Measurements from ENCODE around the gene LDLRAD1.

The LDLRAD1 gene

GRCh38 chr1:54014009-54014629 is 3.9 kb downstream of the LDLRAD1 start:
- TF ChIP-seq SUZ12 (IDR thresholded peaks at IDR 0.05; ENCODE audit: extremely low read depth, insufficient read depth, insufficient read length) (no peak), YY1 (IDR thresholded peaks at IDR 0.05; ENCODE audit: insufficient read depth, insufficient read length) (no peak), ZNF274 (IDR thresholded peaks at IDR 0.05; ENCODE audit: low read depth, low read length) (no peak)

GRCh38 chr1:54013393-54014008 is 4.5 kb downstream of the LDLRAD1 start:
- Histone ChIP-seq H3K9ac (ENCODE audit: insufficient read length, low read depth) (no peak overlapping the region), H3K9me3 (ENCODE audit: insufficient read depth, low read length) (no peaks in the 10 kb centered on the region), H3K4me1 (ENCODE audit: insufficient read depth, insufficient read length) (peaks cover 15% of the 10 kb centered on the region), H3K36me3 (ENCODE audit: insufficient read depth, insufficient read length, low read length) (no peaks in the 10 kb centered on the region), H3K27me3 (ENCODE audit: insufficient read depth, insufficient read length) (peaks cover 20% of the 10 kb centered on the region), H3K4me3 (ENCODE audit: insufficient read length, low read depth) (no peak overlapping the region)
- DNase-seq (ENCODE audit: low read depth, low spot score) = no peak
- TF ChIP-seq SUZ12 (IDR thresholded peaks at IDR 0.05; ENCODE audit: extremely low read depth, insufficient read depth, insufficient read length) (no peak), YY1 (IDR thresholded peaks at IDR 0.05; ENCODE audit: insufficient read depth, insufficient read length) (no peak), ZNF274 (IDR thresholded peaks at IDR 0.05; ENCODE audit: low read depth, low read length) (no peak)

More at GRCh38 chr1:54014009-54014629, 3.9 kb downstream of the LDLRAD1 start:
- H3K9ac ChIP-seq (ENCODE audit: insufficient read length, low read depth) = no peak overlapping the region
- no peak for DNase-seq (ENCODE audit: low read depth, low spot score)
- peaks cover 20% of the 10 kb centered on the region for H3K27me3 ChIP-seq (ENCODE audit: insufficient read depth, insufficient read length)
- no peaks in the 10 kb centered on the region for H3K9me3 ChIP-seq (ENCODE audit: insufficient read depth, low read length)
- H3K4me1 ChIP-seq (ENCODE audit: insufficient read depth, insufficient read length) = peaks cover 15% of the 10 kb centered on the region
- H3K4me3 ChIP-seq (ENCODE audit: insufficient read length, low read depth) = no peak overlapping the region
- no peaks in the 10 kb centered on the region for H3K36me3 ChIP-seq (ENCODE audit: insufficient read depth, insufficient read length, low read length)

- peaks cover 15% of the 10 kb centered on the region for H3K4me1 ChIP-seq (ENCODE audit: insufficient read depth, insufficient read length)
- H3K4me3 ChIP-seq (ENCODE audit: insufficient read length, low read depth) = no peak overlapping the region
- H3K36me3 ChIP-seq (ENCODE audit: insufficient read depth, insufficient read length, low read length) = no peaks in the 10 kb centered on the region
- H3K27me3 ChIP-seq (ENCODE audit: insufficient read depth, insufficient read length) = peaks cover 20% of the 10 kb centered on the region
- TF ChIP-seq ZNF274 (IDR thresholded peaks at IDR 0.05; ENCODE audit: low read depth, low read length) (no peak), SUZ12 (IDR thresholded peaks at IDR 0.05; ENCODE audit: extremely low read depth, insufficient read depth, insufficient read length) (no peak), YY1 (IDR thresholded peaks at IDR 0.05; ENCODE audit: insufficient read depth, insufficient read length) (no peak)
- no peak for DNase-seq (ENCODE audit: low read depth, low spot score)
- H3K9me3 ChIP-seq (ENCODE audit: insufficient read depth, low read length) = no peaks in the 10 kb centered on the region
- no peak overlapping the region for H3K9ac ChIP-seq (ENCODE audit: insufficient read length, low read depth)
These were observed 5.1 kb downstream of the LDLRAD1 start for GRCh38 chr1:54012863-54013262.

- Histone ChIP-seq H3K4me3 (ENCODE audit: insufficient read length, low read depth) (no peak overlapping the region), H3K36me3 (ENCODE audit: insufficient read depth, insufficient read length, low read length) (no peaks in the 10 kb centered on the region), H3K9me3 (ENCODE audit: insufficient read depth, low read length) (no peaks in the 10 kb centered on the region), H3K4me1 (ENCODE audit: insufficient read depth, insufficient read length) (peaks cover 9% of the 10 kb centered on the region), H3K27me3 (ENCODE audit: insufficient read depth, insufficient read length) (peaks cover 20% of the 10 kb centered on the region), H3K9ac (ENCODE audit: insufficient read length, low read depth) (no peak overlapping the region)
- TF ChIP-seq SUZ12 (IDR thresholded peaks at IDR 0.05; ENCODE audit: extremely low read depth, insufficient read depth, insufficient read length) (no peak), ZNF274 (IDR thresholded peaks at IDR 0.05; ENCODE audit: low read depth, low read length) (no peak), YY1 (IDR thresholded peaks at IDR 0.05; ENCODE audit: insufficient read depth, insufficient read length) (no peak)
- no peak for DNase-seq (ENCODE audit: low read depth, low spot score)
These were observed 6.0 kb downstream of the LDLRAD1 start for GRCh38 chr1:54012008-54012325.

- no peak for TF ChIP-seq ZNF274 (IDR thresholded peaks at IDR 0.05; ENCODE audit: low read depth, low read length)
- TF ChIP-seq SUZ12 (IDR thresholded peaks at IDR 0.05; ENCODE audit: extremely low read depth, insufficient read depth, insufficient read length) = no peak
- no peak for TF ChIP-seq YY1 (IDR thresholded peaks at IDR 0.05; ENCODE audit: insufficient read depth, insufficient read length)
- H3K36me3 ChIP-seq (ENCODE audit: insufficient read depth, insufficient read length, low read length) = no peaks in the 10 kb centered on the region
These were observed 6.5 kb downstream of the LDLRAD1 start for GRCh38 chr1:54011316-54012007.

GRCh38 chr1:54010415-54011117 is 7.4 kb downstream of the LDLRAD1 start:
- DNase-seq (ENCODE audit: low read depth, low spot score) = no peak
- Histone ChIP-seq H3K36me3 (ENCODE audit: insufficient read depth, insufficient read length, low read length) (no peaks in the 10 kb centered on the region), H3K4me3 (ENCODE audit: insufficient read length, low read depth) (no peak overlapping the region), H3K4me1 (ENCODE audit: insufficient read depth, insufficient read length) (no peaks in the 10 kb centered on the region), H3K9ac (ENCODE audit: insufficient read length, low read depth) (no peak overlapping the region), H3K9me3 (ENCODE audit: insufficient read depth, low read length) (no peaks in the 10 kb centered on the region; the same call in 1 of the 2 replicates), H3K27me3 (ENCODE audit: insufficient read depth, insufficient read length) (peaks cover 18% of the 10 kb centered on the region)
- TF ChIP-seq SUZ12 (IDR thresholded peaks at IDR 0.05; ENCODE audit: extremely low read depth, insufficient read depth, insufficient read length) (no peak), ZNF274 (IDR thresholded peaks at IDR 0.05; ENCODE audit: low read depth, low read length) (no peak), YY1 (IDR thresholded peaks at IDR 0.05; ENCODE audit: insufficient read depth, insufficient read length) (no peak)

More at GRCh38 chr1:54011316-54012007, 6.5 kb downstream of the LDLRAD1 start:
- H3K4me1 ChIP-seq (ENCODE audit: insufficient read depth, insufficient read length) = peaks cover 5% of the 10 kb centered on the region
- no peak overlapping the region for H3K4me3 ChIP-seq (ENCODE audit: insufficient read length, low read depth)
- DNase-seq (ENCODE audit: low read depth, low spot score) = no peak
- H3K9me3 ChIP-seq (ENCODE audit: insufficient read depth, low read length) = no peaks in the 10 kb centered on the region
- no peak overlapping the region for H3K9ac ChIP-seq (ENCODE audit: insufficient read length, low read depth)
- H3K27me3 ChIP-seq (ENCODE audit: insufficient read depth, insufficient read length) = peaks cover 18% of the 10 kb centered on the region

Data from NT2/D1 (cell line).